Measurements from ENCODE around the gene SPDL1.

GRCh38 chr5:169610606-169611005 is 27.0 kb downstream of the SPDL1 start:
- TF ChIP-seq EZH2 (IDR thresholded peaks at IDR 0.05) (no peak), POLR2AphosphoS5 (IDR thresholded peaks at IDR 0.05; ENCODE audit: borderline replicate concordance, low read depth, low read length) (no peak)

All from SK-N-MC (cell line).